Left lung (tissue), 10 donors: ENCODE data around the gene ISYNA1. TPM values are rescaled to one million over a fixed set of nuclear protein-coding genes. Genes with fewer than 3 reads are reported as not detected.
A peak's percentile ranks its signal among the peaks of the same experiment; 100 is the strongest.
"Not testable (repeated sequence)": the region's sequence is repeated elsewhere in the genome, so short reads cannot be mapped to it uniquely, and the experiment has no call there.

ENCODE experiments used
- ATAC-seq: fragments of 200-7000 bp; cut with Tn5 transposase; one replicate; pipeline ENCODE4 v1.9.1; 2020; ENCODE audit warnings: moderate library complexity
- DNase-seq, 4 donors: peaks; one replicate each; pipeline ENCODE4 v3.0.0-alpha.2; 2013 to 2020
- H3K27ac ChIP-seq, 2 donors: fragments of 200-600 bp; sonication (generic) in 1 of 2; one replicate each; pipeline versions ENCODE4 v1.5.0 to v1.8.0; 2020 to 2021
- H3K27me3 ChIP-seq, 2 donors: fragments of 200-600 bp; sonication (generic) in 1 of 2; one replicate each; pipeline versions ENCODE4 v1.5.0 to v1.8.0; 2020 to 2021
- H3K36me3 ChIP-seq, 2 donors: fragments of 200-600 bp; sonication (generic) in 1 of 2; one replicate each; pipeline versions ENCODE4 v1.5.0 to v1.8.0; 2020 to 2021
- H3K4me1 ChIP-seq, 2 donors: fragments of 200-600 bp; one replicate each; pipeline ENCODE4 v1.8.0; 2021
- H3K4me3 ChIP-seq, 2 donors: fragments of 200-600 bp; sonication (generic) in 1 of 2; one replicate each; pipeline versions ENCODE4 v1.5.0 to v1.8.0; 2020 to 2021; ENCODE audit warnings: mild to moderate bottlenecking in 1 of 2
- H3K9me3 ChIP-seq, 2 donors: fragments of 200-600 bp; sonication (generic) in 1 of 2; one replicate each; pipeline versions ENCODE4 v1.5.0 to v1.8.0; 2020 to 2021
- CTCF ChIP-seq, 2 donors: fragments of 200-600 bp; sonication (generic) in 1 of 2; IDR thresholded peaks; one replicate each; pipeline versions ENCODE4 v1.5.0 to v1.8.0; 2021; ENCODE audit warnings: antibody characterized with exemption in 2 of 2
- intact Hi-C, 2 donors: fragments of 100-400 bp; cut with DNase I; formaldehyde crosslinking; loops; one replicate each; pipeline versions ENCODE4 v1.11.2 to v1.14.2; 2022
- polyA plus RNA-seq, 6 donors: library from polyadenylated mRNA; unstranded; fragments of 120-200 nt; gene quantifications; one replicate each; pipeline ENCODE4 v1.2.1, GENCODE V29; 2013; ENCODE audit not compliant: insufficient read length in 6 of 6
- total RNA-seq, 2 donors: library from RNA; stranded (reverse); fragmentation: NEBNext Ultra II Directional; extraction: Animal tissue kit (Norgen Biotek cat#: 25700); gene quantifications; one replicate each; pipeline ENCODE4 v1.2.1, GENCODE V29; 2021
- donor health status: DM: no; HTN: yes; CAD: no.
- donor health status: DM: no; HTN: no; CAD: no.

The ISYNA1 gene
- total and polyA plus RNA-seq, 8 donors: 22.8 to 159 (median 119) TPM

- DNase-seq (peak in 2 of 4 donors; percentile 34 to 68), ATAC-seq (no peak)
- Histone ChIP-seq H3K27me3 (peaks cover 0 to 15% of the 10 kb centered on the region in 2 donors), H3K36me3 (no peaks in the 10 kb centered on the region), H3K4me3 (no peak overlapping the region), H3K9me3 (no peaks in the 10 kb centered on the region), H3K27ac (no peak overlapping the region), H3K4me1 (peaks cover 30 to 54% of the 10 kb centered on the region in 2 donors)
- TF ChIP-seq CTCF (IDR thresholded peaks at IDR 0.05): no peak
- intact Hi-C loops: no loop called here
Observed at GRCh38 chr19:18412610-18413239, 25.2 kb downstream of the ISYNA1 start.

- H3K4me3 ChIP-seq: no peak overlapping the region
- no peaks in the 10 kb centered on the region for H3K27me3 ChIP-seq
- peak in 1 of 4 donors; percentile 89 for DNase-seq
- intact Hi-C loops: loop anchor here (5.0 to 10.0 kb wide), 2 partner anchors 61 to 63 kb away; partner anchors contain the start of gene PGPEP1 (in 1 of the 2)
- no peak overlapping the region for H3K27ac ChIP-seq
- peak; percentile 41 to 63 for TF ChIP-seq CTCF (IDR thresholded peaks at IDR 0.05)
- peaks cover 0 to 26% of the 10 kb centered on the region in 2 donors for H3K4me1 ChIP-seq
- ATAC-seq: peak; percentile 78
- H3K36me3 ChIP-seq: no peaks in the 10 kb centered on the region
- no peaks in the 10 kb centered on the region for H3K9me3 ChIP-seq
Observed at GRCh38 chr19:18408053-18408476, 29.9 kb downstream of the ISYNA1 start.

- Histone ChIP-seq H3K36me3 (no peaks in the 10 kb centered on the region), H3K27me3 (no peaks in the 10 kb centered on the region), H3K9me3 (no peaks in the 10 kb centered on the region), H3K4me1 (peaks cover 0 to 36% of the 10 kb centered on the region in 2 donors), H3K27ac (no peak overlapping the region), H3K4me3 (no peak overlapping the region)
- DNase-seq (no peak), ATAC-seq (no peak)
- TF ChIP-seq CTCF (IDR thresholded peaks at IDR 0.05): no peak
- intact Hi-C loops: loop anchor here (5.0 to 10.0 kb wide), 2 partner anchors 59 to 62 kb away; partner anchors contain the start of gene PGPEP1 (in 1 of the 2)
Observed at GRCh38 chr19:18406749-18407148, 31.2 kb downstream of the ISYNA1 start.

- H3K4me3 ChIP-seq, DNase-seq, H3K36me3 ChIP-seq, H3K27me3 ChIP-seq, H3K9me3 ChIP-seq, ATAC-seq, H3K27ac ChIP-seq: not testable (repeated sequence)
- H3K4me1 ChIP-seq: peaks cover 0 to 45% of the 10 kb centered on the region in 2 donors
- intact Hi-C loops: loop anchor here (5.0 to 10.0 kb wide), 2 partner anchors 58 to 61 kb away; partner anchors contain the start of gene PGPEP1 (in 1 of the 2)
Observed at GRCh38 chr19:18405754-18406153, 32.2 kb downstream of the ISYNA1 start.

- H3K27ac ChIP-seq: peak overlapping the region in 1 of 2 donors; percentile 69
- H3K4me3 ChIP-seq, H3K36me3 ChIP-seq, H3K9me3 ChIP-seq, ATAC-seq, H3K27me3 ChIP-seq, DNase-seq: not testable (repeated sequence)
- intact Hi-C loops: loop anchor here in 1 of 2 donors (10.0 kb wide), 1 partner anchor 58 kb away; the partner anchor contains the start of gene PGPEP1
- peaks cover 0 to 61% of the 10 kb centered on the region in 2 donors for H3K4me1 ChIP-seq
Observed at GRCh38 chr19:18402455-18403248, 35.3 kb downstream of the ISYNA1 start.
